ENCODE results near the gene PTH2. TPM values are rescaled to one million over a fixed set of nuclear protein-coding genes. Genes with fewer than 3 reads are reported as not detected.

PTH2 gene, protein sequence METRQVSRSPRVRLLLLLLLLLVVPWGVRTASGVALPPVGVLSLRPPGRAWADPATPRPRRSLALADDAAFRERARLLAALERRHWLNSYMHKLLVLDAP
- total RNA-seq: not detected

GRCh38 chr19:49423071-49423984 is at the start of gene PTH2:
Gene PTH2, minus strand, starts transcription at chr19:49423441. Its CDS starts 102 bp downstream, at chr19:49423339.
- Mint-ChIP-seq H3K4me3 (peak within 1 kb of the TSS; percentile 60), H3K36me3 (no peaks in the 10 kb centered on the region), H3K9me3 (no peaks in the 10 kb centered on the region), H3K27ac (no peak within 1 kb of the TSS), H3K4me1 (ENCODE audit: low read depth) (peaks cover 43% of the 10 kb centered on the region), H3K27me3 (peaks cover 73% of the 10 kb centered on the region)
- DNase-seq: no peak
- ChIA-PET CTCF (interaction anchor here (1.2 to 1.7 kb wide), 4 partner anchors 13 to 293 kb away, joined by 3 to 5 read pairs (median 4); no protein-coding TSS in a partner anchor), POLR2A (no interaction called here)
- intact Hi-C loops (cut with micrococcal nuclease): no loop called here

DNA sequence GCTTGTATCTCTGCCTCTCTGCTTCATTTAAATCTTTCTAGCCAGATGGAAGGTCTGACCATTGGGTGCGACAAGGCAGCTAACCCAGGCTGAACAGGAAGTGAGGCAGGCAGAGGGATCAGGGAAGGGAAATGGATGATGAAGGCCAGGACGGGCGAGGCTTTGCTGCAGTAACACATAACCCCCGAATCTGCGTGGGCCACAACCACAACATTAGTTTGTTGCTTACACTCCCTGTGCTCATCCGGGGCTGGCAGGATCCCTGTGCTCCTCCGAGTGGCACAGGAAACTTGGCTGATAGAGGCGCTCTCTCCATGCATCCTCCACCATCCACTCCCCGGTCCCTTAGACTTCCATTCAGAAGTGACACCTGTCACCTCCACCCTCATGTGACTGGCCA is 49.7 kb upstream of the PTH2 start:
- H3K27me3 Mint-ChIP-seq: no peaks in the 10 kb centered on the region
- peaks cover 14% of the 10 kb centered on the region for H3K36me3 Mint-ChIP-seq
- no peak for DNase-seq
- no peaks in the 10 kb centered on the region for H3K9me3 Mint-ChIP-seq
- H3K27ac Mint-ChIP-seq: peak overlapping the region; percentile 92
- POLR2A ChIA-PET: interaction anchor here (0.6 to 6.4 kb wide), 6 partner anchors 15 to 31 kb away, joined by 3 to 52 read pairs (median 4); partner anchors contain the start of genes ALDH16A1, PIH1D1 and RPL13A
- H3K4me1 Mint-ChIP-seq (ENCODE audit: low read depth): peaks cover 57% of the 10 kb centered on the region
- peak overlapping the region; percentile 88 for H3K4me3 Mint-ChIP-seq
- CTCF ChIA-PET: interaction anchor here (0.6 to 3.0 kb wide), 14 partner anchors 10 to 247 kb away, joined by 3 to 18 read pairs (median 4); partner anchors contain the start of genes ALDH16A1 and PIH1D1
- intact Hi-C loops (cut with micrococcal nuclease): loop anchor here (5.0 to 10.0 kb wide), 3 partner anchors 141 to 248 kb away; no protein-coding TSS in a partner anchor

DNA sequence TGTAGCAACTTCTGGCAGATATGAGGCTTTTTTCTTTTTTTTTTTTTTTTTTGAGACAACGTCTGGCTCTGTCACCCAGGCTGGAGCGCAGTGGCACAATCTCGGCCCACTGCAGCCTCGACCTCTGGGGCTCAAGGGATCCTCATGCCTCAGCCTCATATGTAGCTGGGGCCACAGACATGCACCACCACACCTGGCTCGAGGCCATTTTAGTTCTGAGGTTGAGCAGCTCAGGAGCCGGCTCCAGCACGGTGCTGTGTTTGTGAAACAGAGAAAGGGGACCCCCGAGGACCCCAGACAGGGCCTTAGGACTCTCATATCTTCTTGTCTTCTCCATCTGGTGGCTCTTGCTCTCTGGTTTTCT is 47.4 kb upstream of the PTH2 start:
- ChIA-PET CTCF (interaction anchor here (1.0 to 3.0 kb wide), 10 partner anchors 8 to 249 kb away, joined by 3 to 40 read pairs (median 6); partner anchors contain the start of genes ALDH16A1 and PIH1D1), POLR2A (interaction anchor here (0.8 to 6.4 kb wide), 7 partner anchors 11 to 26 kb away, joined by 3 to 52 read pairs (median 4); partner anchors contain the start of genes ALDH16A1 and PIH1D1)
- peaks cover 47% of the 10 kb centered on the region for H3K4me1 Mint-ChIP-seq (ENCODE audit: low read depth)
- peaks cover 3% of the 10 kb centered on the region for H3K36me3 Mint-ChIP-seq
- no peak for DNase-seq
- peak overlapping the region; percentile 90 for H3K27ac Mint-ChIP-seq
- H3K9me3 Mint-ChIP-seq: no peaks in the 10 kb centered on the region
- H3K27me3 Mint-ChIP-seq: no peaks in the 10 kb centered on the region
- H3K4me3 Mint-ChIP-seq: no peak overlapping the region
- intact Hi-C loops (cut with micrococcal nuclease): loop anchor here (1.0 to 10.0 kb wide), 8 partner anchors 12 to 246 kb away; partner anchors contain the start of genes DKKL1 and RPL13A

GRCh38 chr19:49469828-49470614 is 46.8 kb upstream of the PTH2 start:
- CTCF ChIA-PET: interaction anchor here (0.6 to 3.0 kb wide), 12 partner anchors 9 to 248 kb away, joined by 3 to 40 read pairs (median 6); partner anchors contain the start of genes ALDH16A1 and PIH1D1
- DNase-seq: peak; percentile 93
- peak overlapping the region; percentile 50 for H3K4me3 Mint-ChIP-seq
- intact Hi-C loops (cut with micrococcal nuclease): loop anchor here (1.0 to 10.0 kb wide), 9 partner anchors 12 to 245 kb away; partner anchors contain the start of genes ALDH16A1, DKKL1 and RPL13A
- H3K27ac Mint-ChIP-seq: peak overlapping the region; percentile 90
- POLR2A ChIA-PET: interaction anchor here (0.6 to 6.4 kb wide), 8 partner anchors 11 to 207 kb away, joined by 3 to 52 read pairs (median 3); partner anchors contain the start of genes ALDH16A1 and PIH1D1
- H3K9me3 Mint-ChIP-seq: no peaks in the 10 kb centered on the region
- H3K27me3 Mint-ChIP-seq: no peaks in the 10 kb centered on the region
- peaks cover 43% of the 10 kb centered on the region for H3K4me1 Mint-ChIP-seq (ENCODE audit: low read depth)
- peaks cover 3% of the 10 kb centered on the region for H3K36me3 Mint-ChIP-seq

- Mint-ChIP-seq H3K4me1 (ENCODE audit: low read depth) (peaks cover 43% of the 10 kb centered on the region), H3K9me3 (no peaks in the 10 kb centered on the region)
- CTCF ChIA-PET: interaction anchor here (0.7 to 3.0 kb wide), 6 partner anchors 13 to 244 kb away, joined by 3 to 40 read pairs (median 8); partner anchors contain the start of genes ALDH16A1 and PIH1D1
Measured at GRCh38 chr19:49468746-49469447, 45.7 kb upstream of the PTH2 start.

GRCh38 chr19:49468199-49468598 is 45.0 kb upstream of the PTH2 start:
- Mint-ChIP-seq H3K4me3 (no peak overlapping the region), H3K27me3 (no peaks in the 10 kb centered on the region), H3K9me3 (no peaks in the 10 kb centered on the region), H3K36me3 (peaks cover 4% of the 10 kb centered on the region), H3K4me1 (ENCODE audit: low read depth) (peaks cover 37% of the 10 kb centered on the region), H3K27ac (peak overlapping the region; percentile 96)
- DNase-seq: no peak
- intact Hi-C loops (cut with micrococcal nuclease): no loop called here
- POLR2A ChIA-PET: interaction anchor here (6.4 kb wide), 1 partner anchor 15 kb away, joined by 52 read pairs; the partner anchor contains the start of genes ALDH16A1 and PIH1D1
- CTCF ChIA-PET: no interaction called here

More at GRCh38 chr19:49468746-49469447, 45.7 kb upstream of the PTH2 start:
- H3K4me3 Mint-ChIP-seq: peak overlapping the region; percentile 68
- DNase-seq: peak; percentile 92
- H3K27ac Mint-ChIP-seq: peak overlapping the region; percentile 96
- H3K36me3 Mint-ChIP-seq: peaks cover 4% of the 10 kb centered on the region
- intact Hi-C loops (cut with micrococcal nuclease): loop anchor here (1.0 kb wide), 1 partner anchor 16 kb away; the partner anchor contains the start of gene ALDH16A1
- H3K27me3 Mint-ChIP-seq: no peaks in the 10 kb centered on the region
- POLR2A ChIA-PET: interaction anchor here (0.7 to 6.4 kb wide), 6 partner anchors 11 to 207 kb away, joined by 3 to 52 read pairs (median 3); partner anchors contain the start of genes ALDH16A1 and PIH1D1

DNA sequence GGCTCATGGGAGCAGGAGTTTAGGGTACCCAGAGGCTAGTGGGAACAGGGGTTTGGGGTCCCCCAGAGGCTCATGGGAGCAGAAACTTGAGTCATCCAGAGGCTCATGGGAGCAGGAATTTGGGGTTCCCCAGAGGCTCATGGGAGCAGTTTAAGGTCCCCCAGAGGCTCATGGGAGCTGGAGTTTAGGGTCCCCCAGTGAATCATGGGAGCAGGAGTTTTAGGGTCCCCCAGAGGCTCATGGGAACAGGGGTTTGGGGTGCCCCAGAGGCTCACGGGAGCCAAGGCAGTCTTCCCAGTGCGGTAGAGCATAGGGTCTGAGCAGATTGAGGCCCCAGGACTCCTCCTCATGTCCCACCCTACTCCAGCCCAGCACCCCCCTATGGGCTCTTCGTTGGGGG is 42.1 kb upstream of the PTH2 start:
- intact Hi-C loops (cut with micrococcal nuclease): no loop called here
- peaks cover 6% of the 10 kb centered on the region for H3K36me3 Mint-ChIP-seq
- H3K4me3 Mint-ChIP-seq: no peak overlapping the region
- CTCF ChIA-PET: interaction anchor here (1.8 kb wide), 1 partner anchor 11 kb away, joined by 4 read pairs; no protein-coding TSS in a partner anchor
- DNase-seq: no peak
- H3K27ac Mint-ChIP-seq: peak overlapping the region; percentile 38
- POLR2A ChIA-PET: no interaction called here
- no peaks in the 10 kb centered on the region for H3K9me3 Mint-ChIP-seq
- peaks cover 19% of the 10 kb centered on the region for H3K4me1 Mint-ChIP-seq (ENCODE audit: low read depth)
- H3K27me3 Mint-ChIP-seq: no peaks in the 10 kb centered on the region

GRCh38 chr19:49463960-49464740 is 40.9 kb upstream of the PTH2 start:
- ChIA-PET CTCF (no interaction called here), POLR2A (no interaction called here)
- Mint-ChIP-seq H3K4me3 (no peak overlapping the region), H3K36me3 (peaks cover 8% of the 10 kb centered on the region), H3K27ac (no peak overlapping the region), H3K9me3 (no peaks in the 10 kb centered on the region), H3K27me3 (no peaks in the 10 kb centered on the region), H3K4me1 (ENCODE audit: low read depth) (peaks cover 8% of the 10 kb centered on the region)
- intact Hi-C loops (cut with micrococcal nuclease): no loop called here
- DNase-seq: no peak

- ChIA-PET CTCF (no interaction called here), POLR2A (no interaction called here)
- Mint-ChIP-seq H3K4me1 (ENCODE audit: low read depth) (peaks cover 4% of the 10 kb centered on the region), H3K27ac (no peak overlapping the region), H3K4me3 (no peak overlapping the region), H3K27me3 (no peaks in the 10 kb centered on the region), H3K9me3 (no peaks in the 10 kb centered on the region), H3K36me3 (peaks cover 5% of the 10 kb centered on the region)
- intact Hi-C loops (cut with micrococcal nuclease): no loop called here
- DNase-seq: no peak
Measured at GRCh38 chr19:49462492-49462891, 39.3 kb upstream of the PTH2 start.

DNA sequence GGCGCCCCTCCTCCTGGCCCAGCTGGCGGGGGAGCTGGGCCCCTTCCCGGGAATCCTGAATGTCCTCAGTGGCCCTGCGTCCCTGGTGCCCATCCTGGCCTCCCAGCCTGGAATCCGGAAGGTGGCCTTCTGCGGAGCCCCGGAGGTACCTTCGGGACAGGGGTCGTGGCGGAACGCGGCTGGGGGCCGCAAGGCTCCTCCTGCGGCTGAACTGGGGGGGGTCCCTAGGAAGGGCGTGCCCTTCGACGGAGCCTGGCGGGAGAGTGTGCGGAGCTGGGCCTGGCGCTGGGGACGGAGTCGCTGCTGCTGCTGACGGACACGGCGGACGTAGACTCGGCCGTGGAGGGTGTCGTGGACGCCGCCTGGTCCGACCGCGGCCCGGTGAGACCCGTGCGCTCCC is 38.4 kb upstream of the PTH2 start:
- Mint-ChIP-seq H3K27me3 (no peaks in the 10 kb centered on the region), H3K4me1 (ENCODE audit: low read depth) (peaks cover 7% of the 10 kb centered on the region), H3K27ac (no peak overlapping the region), H3K36me3 (peaks cover 5% of the 10 kb centered on the region), H3K4me3 (no peak overlapping the region), H3K9me3 (no peaks in the 10 kb centered on the region)
- intact Hi-C loops (cut with micrococcal nuclease): no loop called here
- POLR2A ChIA-PET: no interaction called here
- CTCF ChIA-PET: no interaction called here
- no peak for DNase-seq
